Osteoblast (primary cell): ENCODE measurements around the gene HSD17B8. TPM values are rescaled to one million over a fixed set of nuclear protein-coding genes. Genes with fewer than 3 reads are reported as not detected.
A peak's percentile ranks its signal among the peaks of the same experiment; 100 is the strongest.

Experiments used
- DNase-seq: peaks from one replicate; pipeline ENCODE4 v3.0.0; 2011; ENCODE audit warnings: low spot score, mixed read lengths; ENCODE audit not compliant: insufficient read length; ENCODE audit errors: missing footprints
- H2AFZ ChIP-seq: 2 replicates; pipeline ENCODE4 v1.6.0; 2011; ENCODE audit warnings: mild to moderate bottlenecking, low read length
- H3K27ac ChIP-seq: 2 replicates; pipeline ENCODE4 v1.5.1; 2011; ENCODE audit warnings: mild to moderate bottlenecking, low read depth, low read length, moderate library complexity
- H3K27me3 ChIP-seq: 2 replicates; pipeline ENCODE4 v1.6.0; 2012; ENCODE audit warnings: mild to moderate bottlenecking, control low read depth, inconsistent platforms, low read length, moderate library complexity; ENCODE audit not compliant: insufficient read depth
- H3K36me3 ChIP-seq: 2 replicates; pipeline ENCODE4 v1.5.1; 2011; ENCODE audit warnings: mild to moderate bottlenecking, low read length, control low read depth, moderate library complexity; ENCODE audit not compliant: insufficient read depth
- H3K4me1 ChIP-seq: 2 replicates; pipeline ENCODE4 v1.5.1; 2011; ENCODE audit warnings: mild to moderate bottlenecking, low read length, control low read depth, moderate library complexity; ENCODE audit not compliant: insufficient read depth
- H3K4me2 ChIP-seq: 2 replicates; pipeline ENCODE4 v1.6.0; 2011; ENCODE audit warnings: mild to moderate bottlenecking, low read length; ENCODE audit not compliant: insufficient read depth
- H3K4me3 ChIP-seq: fragments of 200-600 bp; sonication (generic); 3 replicates; pipeline ENCODE4 v1.5.1; 2012; ENCODE audit warnings: mild to moderate bottlenecking, low read length, inconsistent platforms; ENCODE audit not compliant: insufficient read depth
- H3K79me2 ChIP-seq: 2 replicates; pipeline ENCODE4 v1.6.0; 2012; ENCODE audit warnings: mild to moderate bottlenecking, low read length, control low read depth, inconsistent platforms; ENCODE audit not compliant: insufficient read depth
- H3K9me3 ChIP-seq: 2 replicates; pipeline ENCODE4 v1.5.1; 2011; ENCODE audit warnings: low read depth, low read length, control low read depth
- H4K20me1 ChIP-seq: 2 replicates; pipeline ENCODE4 v1.6.0; 2012; ENCODE audit warnings: mild to moderate bottlenecking, low read length, control low read depth; ENCODE audit not compliant: insufficient read depth
- CTCF ChIP-seq: IDR thresholded peaks from 2 replicates; pipeline ENCODE4 v1.5.1; 2011; ENCODE audit warnings: mild to moderate bottlenecking, low read depth, low read length, moderate library complexity; ENCODE audit errors: extremely low read depth
- total RNA-seq: library from RNA; depleted of rRNA; stranded (reverse); fragments of >200 nt; gene quantifications from 2 replicates; pipeline ENCODE4 v1.2.3, GENCODE V29; 2012

Gene HSD17B8
- total RNA-seq, 1 donor, result 3.3 TPM

DNA sequence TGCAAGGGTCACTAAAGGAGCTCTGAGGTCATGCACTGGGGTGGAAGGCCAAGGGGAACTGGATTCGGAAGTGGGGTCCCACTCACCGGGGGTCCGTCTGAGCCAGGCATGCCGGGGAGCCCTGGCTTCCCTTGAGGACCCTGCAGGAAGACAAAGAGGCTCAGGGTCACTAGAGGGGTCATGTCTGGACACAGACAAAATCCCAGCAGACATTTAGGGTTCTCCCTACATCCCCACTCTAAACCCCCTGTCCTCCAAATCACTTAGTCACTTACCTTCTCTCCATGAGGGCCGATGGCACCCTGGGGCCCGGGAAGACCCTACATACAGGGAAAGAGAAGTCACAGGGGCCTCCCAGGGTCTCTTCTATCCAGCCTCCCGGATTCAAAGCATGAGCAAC lies 27.5 kb upstream of the HSD17B8 start:
- Histone ChIP-seq H3K27me3 (no peaks in the 10 kb centered on the region), H3K27ac (no peak overlapping the region), H2AFZ (no peak overlapping the region), H3K79me2 (no peaks in the 10 kb centered on the region), H3K4me3 (no peak overlapping the region), H3K36me3 (no peaks in the 10 kb centered on the region), H3K9me3 (no peaks in the 10 kb centered on the region), H3K4me1 (no peaks in the 10 kb centered on the region), H4K20me1 (no peaks in the 10 kb centered on the region), H3K4me2 (no peak overlapping the region)
- TF ChIP-seq CTCF, result no peak
- peak; percentile 64 for DNase-seq

- Histone ChIP-seq H3K4me2 (peak overlapping the region; percentile 11), H3K9me3 (no peaks in the 10 kb centered on the region), H3K27me3 (no peaks in the 10 kb centered on the region), H3K27ac (no peak overlapping the region), H4K20me1 (no peaks in the 10 kb centered on the region), H3K4me3 (no peak overlapping the region), H3K79me2 (no peaks in the 10 kb centered on the region), H2AFZ (peak overlapping the region; percentile 76), H3K36me3 (no peaks in the 10 kb centered on the region), H3K4me1 (no peaks in the 10 kb centered on the region)
- peak; percentile 95 for DNase-seq
- TF ChIP-seq CTCF, result no peak
Observed at GRCh38 chr6:33177552-33178446, 26.7 kb upstream of the HSD17B8 start.

- Histone ChIP-seq H3K4me2 (no peak overlapping the region), H3K4me3 (no peak overlapping the region), H3K4me1 (no peaks in the 10 kb centered on the region), H3K27ac (no peak overlapping the region), H3K79me2 (no peaks in the 10 kb centered on the region), H3K9me3 (no peaks in the 10 kb centered on the region), H3K27me3 (no peaks in the 10 kb centered on the region), H4K20me1 (no peaks in the 10 kb centered on the region), H3K36me3 (no peaks in the 10 kb centered on the region), H2AFZ (no peak overlapping the region)
- TF ChIP-seq CTCF, result no peak
- peak; percentile 83 for DNase-seq
Observed at GRCh38 chr6:33178755-33179475, 25.5 kb upstream of the HSD17B8 start.

- H3K27ac ChIP-seq, result no peak overlapping the region
- H3K36me3 ChIP-seq, result no peaks in the 10 kb centered on the region
- no peaks in the 10 kb centered on the region for H3K9me3 ChIP-seq
- no peak overlapping the region for H3K4me2 ChIP-seq
- no peaks in the 10 kb centered on the region for H3K27me3 ChIP-seq
- no peak overlapping the region for H2AFZ ChIP-seq
- H3K79me2 ChIP-seq, result no peaks in the 10 kb centered on the region
- DNase-seq, result no peak
- no peak for TF ChIP-seq CTCF
- H3K4me1 ChIP-seq, result no peaks in the 10 kb centered on the region
- no peaks in the 10 kb centered on the region for H4K20me1 ChIP-seq
- H3K4me3 ChIP-seq, result no peak overlapping the region
Observed at GRCh38 chr6:33181141-33181540, 23.3 kb upstream of the HSD17B8 start.
